Activated T-cell treated with anti-CD3 and anti-CD28 coated beads, Interleukin-2, amount 50 U/mL, for 24 hours (primary cell): Measurements from ENCODE around the gene RAE1.

Experiments used
- DNase-seq: peaks from one replicate; pipeline ENCODE4 v3.0.0-alpha.2; 2020
- H3K27ac Mint-ChIP-seq: 2 replicates; pipeline ENCODE4 v1.8.0; 2020; ENCODE audit warnings: mild to moderate bottlenecking, mixed read lengths
- H3K27me3 Mint-ChIP-seq: 2 replicates; pipeline ENCODE4 v1.8.0; 2020; ENCODE audit warnings: mixed read lengths
- H3K36me3 Mint-ChIP-seq: 2 replicates; pipeline ENCODE4 v1.8.0; 2020; ENCODE audit warnings: low read depth, mixed read lengths
- H3K4me1 Mint-ChIP-seq: 2 replicates; pipeline ENCODE4 v1.8.0; 2020; ENCODE audit warnings: low read depth, mixed read lengths
- H3K4me3 Mint-ChIP-seq: 2 replicates; pipeline ENCODE4 v1.8.0; 2020; ENCODE audit warnings: mild to moderate bottlenecking, moderate library complexity, mixed read lengths
- H3K9me3 Mint-ChIP-seq: 2 replicates; pipeline ENCODE4 v1.8.0; 2020; ENCODE audit warnings: mixed read lengths

RAE1 gene

DNA sequence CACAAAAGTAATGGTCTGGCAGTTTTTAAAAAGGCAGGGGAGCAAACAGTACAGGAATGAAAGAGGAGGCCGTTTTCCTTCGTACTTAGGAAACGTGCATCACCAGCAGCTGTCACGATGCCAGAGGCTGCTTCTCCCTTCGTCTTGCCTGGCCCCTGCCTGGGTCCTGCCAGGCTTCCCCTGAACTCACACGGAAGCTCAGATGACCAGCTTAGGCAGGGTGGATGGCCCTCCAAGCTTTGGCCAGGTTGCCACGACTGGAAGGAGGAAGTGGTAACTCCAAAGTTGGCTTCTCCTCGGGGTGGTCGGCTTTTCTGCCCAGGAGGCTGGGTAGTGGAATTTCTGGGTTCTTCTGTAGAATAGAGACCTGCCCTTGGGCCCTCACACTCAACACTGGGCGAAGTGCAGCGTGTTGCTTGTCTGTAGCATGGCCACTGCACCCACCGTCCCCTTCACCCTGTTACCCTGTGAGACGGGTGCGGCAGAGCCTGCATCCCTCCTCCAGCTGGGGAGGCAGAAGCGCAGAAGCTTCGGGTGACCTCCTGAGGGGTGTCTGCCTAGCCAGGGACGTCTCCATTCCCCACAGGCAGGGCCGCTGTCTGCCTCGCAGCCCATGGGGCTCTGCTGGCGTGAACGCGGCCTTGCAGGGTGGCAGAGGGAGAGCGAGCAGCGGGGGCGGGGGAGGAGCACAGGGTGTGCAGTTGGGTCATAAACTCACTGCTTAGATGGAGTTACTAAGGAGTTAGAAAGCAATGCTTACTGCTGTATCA, 21.7 kb downstream of the RAE1 start:
- no peak for DNase-seq
- H3K36me3 Mint-ChIP-seq, result peaks cover 100% of the 10 kb centered on the region
- H3K27me3 Mint-ChIP-seq, result no peaks in the 10 kb centered on the region
- no peak overlapping the region for H3K4me3 Mint-ChIP-seq
- H3K4me1 Mint-ChIP-seq, result peaks cover 21% of the 10 kb centered on the region
- no peaks in the 10 kb centered on the region for H3K9me3 Mint-ChIP-seq
- no peak overlapping the region for H3K27ac Mint-ChIP-seq

DNA sequence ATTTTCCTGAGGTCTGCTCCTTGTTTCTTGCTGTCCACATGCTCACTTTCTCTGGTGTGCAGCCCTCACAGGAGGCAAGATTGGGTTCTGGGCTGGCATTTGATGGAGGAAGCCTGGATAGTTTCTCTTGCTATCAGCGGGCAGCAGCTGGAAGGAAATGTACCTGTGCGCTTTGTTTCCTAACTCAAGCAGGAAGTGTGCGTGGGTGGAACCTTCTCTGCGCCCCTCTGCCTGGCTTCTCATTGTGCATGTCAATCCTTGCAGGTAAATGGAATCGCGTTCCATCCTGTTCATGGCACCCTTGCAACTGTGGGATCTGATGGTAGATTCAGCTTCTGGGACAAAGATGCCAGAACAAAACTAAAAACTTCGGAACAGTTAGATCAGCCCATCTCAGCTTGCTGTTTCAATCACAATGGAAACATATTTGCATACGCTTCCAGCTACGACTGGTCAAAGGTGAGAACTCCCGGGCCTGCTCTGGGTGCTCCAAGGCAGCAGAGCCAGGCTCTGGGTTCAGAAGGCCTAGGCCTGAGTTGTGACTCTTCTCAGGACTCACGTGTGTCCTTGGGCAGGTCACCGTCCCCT, 23.4 kb downstream of the RAE1 start:
- Mint-ChIP-seq H3K27ac (peak overlapping the region; percentile 84), H3K36me3 (peaks cover 100% of the 10 kb centered on the region), H3K4me3 (no peak overlapping the region), H3K4me1 (peaks cover 35% of the 10 kb centered on the region), H3K9me3 (no peaks in the 10 kb centered on the region), H3K27me3 (no peaks in the 10 kb centered on the region)
- no peak for DNase-seq

DNA sequence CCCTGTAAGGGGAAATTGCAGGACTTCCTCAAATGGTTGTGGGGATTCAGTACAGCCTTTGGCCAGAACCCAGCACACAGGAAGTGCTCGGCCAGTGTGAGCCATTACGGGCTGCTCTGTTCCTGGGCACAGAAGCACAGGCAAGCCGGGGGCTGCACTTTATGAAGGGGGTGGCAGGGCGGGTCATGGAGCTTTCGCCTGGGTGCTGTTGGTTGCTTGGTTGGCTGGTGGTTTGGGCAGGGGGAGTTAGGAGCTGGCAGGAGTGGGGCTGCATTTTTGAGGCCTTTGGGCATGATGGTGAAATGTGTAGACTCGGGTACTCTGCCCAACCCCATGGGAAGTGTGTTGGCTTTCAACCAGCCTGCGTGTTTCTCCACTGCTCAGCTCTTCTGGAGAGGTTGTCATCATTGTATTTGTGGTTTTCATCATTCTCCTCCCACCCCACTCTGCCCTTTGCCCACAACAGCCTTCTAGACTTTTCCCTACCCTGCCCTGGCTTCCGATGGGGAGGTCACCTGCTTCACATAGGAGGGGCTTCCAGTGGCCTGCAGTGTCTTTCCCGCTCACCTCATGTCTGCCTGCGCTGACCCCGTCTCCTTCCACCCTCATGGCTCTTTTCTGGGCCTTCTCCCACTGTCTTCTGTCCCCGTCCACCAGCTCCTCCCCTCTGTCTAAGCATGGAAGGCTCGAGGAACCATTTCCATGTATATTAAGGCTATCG, 24.0 kb downstream of the RAE1 start:
- Mint-ChIP-seq H3K27ac (peak overlapping the region; percentile 84), H3K4me1 (peaks cover 40% of the 10 kb centered on the region), H3K9me3 (no peaks in the 10 kb centered on the region), H3K36me3 (peaks cover 100% of the 10 kb centered on the region), H3K27me3 (no peaks in the 10 kb centered on the region), H3K4me3 (no peak overlapping the region)
- no peak for DNase-seq

DNA sequence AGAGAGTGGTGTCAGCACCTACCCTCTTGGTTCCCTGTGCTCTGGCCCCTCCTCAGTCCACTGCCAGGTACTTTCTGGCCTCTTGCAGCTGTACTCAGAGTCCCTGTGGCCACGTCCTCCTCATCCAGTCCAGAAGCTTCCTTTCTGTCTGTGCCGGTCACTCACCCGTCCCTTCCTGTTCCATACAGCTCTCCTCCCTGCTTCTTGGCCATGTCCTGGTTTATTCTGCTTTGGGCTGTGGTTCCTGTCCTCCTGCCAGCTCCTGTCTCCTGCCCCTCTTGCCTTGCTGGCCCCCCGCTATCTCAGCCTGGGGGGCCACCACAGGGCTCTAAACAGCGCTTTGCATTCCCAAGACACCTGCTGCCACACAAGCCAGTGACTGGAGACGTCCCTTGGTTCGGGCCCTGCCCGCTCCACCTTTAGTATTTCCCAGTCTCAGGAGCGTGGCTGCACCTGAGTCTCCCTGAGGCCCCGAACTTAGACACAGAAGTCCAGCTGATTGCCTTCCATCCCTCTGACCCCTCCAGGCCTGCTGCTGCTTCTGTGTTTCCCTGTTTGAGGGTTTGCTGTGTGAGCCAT, 24.7 kb downstream of the RAE1 start:
- peaks cover 100% of the 10 kb centered on the region for H3K36me3 Mint-ChIP-seq
- H3K4me3 Mint-ChIP-seq, result no peak overlapping the region

DNA sequence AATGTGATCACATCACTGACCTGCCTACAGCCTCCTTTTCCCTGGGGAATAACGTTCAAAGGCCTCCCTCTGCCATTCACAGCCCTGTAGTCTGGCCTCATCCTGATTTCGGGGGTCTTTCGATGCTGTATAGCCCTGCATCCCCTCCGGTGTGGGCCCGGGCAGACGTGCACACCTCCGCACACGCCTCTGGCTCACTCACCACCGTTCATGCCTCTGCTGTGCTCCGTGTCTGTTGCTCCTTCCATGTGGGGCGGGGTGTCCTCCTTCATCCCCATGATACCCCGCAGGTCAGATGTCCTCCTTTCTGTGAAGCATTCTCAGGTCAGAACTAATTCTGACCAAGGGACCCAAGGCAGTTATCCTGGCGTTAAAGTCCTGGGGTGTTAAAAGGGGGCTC, 26.3 kb downstream of the RAE1 start:
- no peaks in the 10 kb centered on the region for H3K27me3 Mint-ChIP-seq
- peak overlapping the region; percentile 55 for H3K27ac Mint-ChIP-seq
- peaks cover 98% of the 10 kb centered on the region for H3K36me3 Mint-ChIP-seq
- no peaks in the 10 kb centered on the region for H3K9me3 Mint-ChIP-seq
- peaks cover 49% of the 10 kb centered on the region for H3K4me1 Mint-ChIP-seq
- no peak overlapping the region for H3K4me3 Mint-ChIP-seq
- no peak for DNase-seq

More for the DNA sequence above, 24.7 kb downstream of the RAE1 start:
- DNase-seq, result no peak
- H3K27ac Mint-ChIP-seq, result peak overlapping the region; percentile 84
- H3K9me3 Mint-ChIP-seq, result no peaks in the 10 kb centered on the region
- no peaks in the 10 kb centered on the region for H3K27me3 Mint-ChIP-seq
- peaks cover 41% of the 10 kb centered on the region for H3K4me1 Mint-ChIP-seq

DNA sequence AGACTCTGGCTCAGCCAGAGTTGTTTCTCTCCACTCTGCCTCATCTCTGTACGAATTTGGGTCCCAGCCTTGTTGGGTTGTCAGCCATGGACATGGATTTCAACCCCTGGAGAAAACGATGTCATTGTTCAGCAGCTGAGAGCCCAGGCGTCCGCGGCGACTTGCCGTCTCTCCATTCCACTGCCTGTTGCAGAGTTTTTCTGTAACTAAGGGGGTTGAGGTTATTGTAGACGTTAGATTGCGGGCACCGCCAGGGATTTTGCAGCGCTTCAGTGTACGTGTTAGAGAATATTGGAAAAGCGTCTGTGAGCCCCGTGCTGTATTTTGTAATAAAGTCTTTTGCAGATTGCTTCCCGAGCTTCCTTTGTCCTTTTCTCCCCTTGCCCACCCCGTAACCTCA, 27.1 kb downstream of the RAE1 start:
- Mint-ChIP-seq H3K27me3 (no peaks in the 10 kb centered on the region), H3K9me3 (no peaks in the 10 kb centered on the region), H3K4me3 (no peak overlapping the region), H3K36me3 (peaks cover 96% of the 10 kb centered on the region), H3K27ac (peak overlapping the region; percentile 83), H3K4me1 (peaks cover 53% of the 10 kb centered on the region)
- no peak for DNase-seq

DNA sequence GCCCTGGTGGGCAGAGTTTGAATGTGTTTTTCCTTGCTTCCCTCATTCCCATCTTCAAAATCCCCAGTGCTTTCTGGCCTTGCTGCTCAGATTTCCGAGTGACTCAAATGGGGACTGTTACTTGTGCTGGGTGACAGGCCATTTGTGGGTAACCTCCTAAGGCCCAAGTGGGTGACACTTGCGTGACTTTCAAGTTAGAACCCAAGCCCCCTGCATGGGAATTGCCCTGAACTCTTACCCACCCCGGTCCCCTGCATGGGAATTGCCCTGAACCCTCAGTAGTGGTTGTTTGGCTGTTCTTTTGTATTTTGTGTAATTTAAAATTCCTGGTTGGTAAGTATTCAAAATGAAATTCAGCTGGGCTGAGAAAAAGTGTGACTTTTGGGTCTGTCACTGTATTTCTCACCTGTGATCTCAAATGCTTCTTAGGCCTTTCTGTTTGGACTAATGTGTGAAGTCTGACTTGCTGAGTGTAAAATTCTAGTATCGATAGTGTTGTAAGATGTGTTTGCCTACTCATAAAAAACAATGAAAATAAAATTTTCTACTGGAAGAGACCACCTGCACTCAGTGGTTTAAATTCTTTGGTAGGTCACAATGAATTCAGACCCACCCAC, 27.7 kb downstream of the RAE1 start:
- H3K9me3 Mint-ChIP-seq, result no peaks in the 10 kb centered on the region
- H3K27ac Mint-ChIP-seq, result peak overlapping the region; percentile 83
- no peak for DNase-seq
- H3K27me3 Mint-ChIP-seq, result no peaks in the 10 kb centered on the region
- no peak overlapping the region for H3K4me3 Mint-ChIP-seq
- peaks cover 49% of the 10 kb centered on the region for H3K4me1 Mint-ChIP-seq
- H3K36me3 Mint-ChIP-seq, result peaks cover 94% of the 10 kb centered on the region

DNA sequence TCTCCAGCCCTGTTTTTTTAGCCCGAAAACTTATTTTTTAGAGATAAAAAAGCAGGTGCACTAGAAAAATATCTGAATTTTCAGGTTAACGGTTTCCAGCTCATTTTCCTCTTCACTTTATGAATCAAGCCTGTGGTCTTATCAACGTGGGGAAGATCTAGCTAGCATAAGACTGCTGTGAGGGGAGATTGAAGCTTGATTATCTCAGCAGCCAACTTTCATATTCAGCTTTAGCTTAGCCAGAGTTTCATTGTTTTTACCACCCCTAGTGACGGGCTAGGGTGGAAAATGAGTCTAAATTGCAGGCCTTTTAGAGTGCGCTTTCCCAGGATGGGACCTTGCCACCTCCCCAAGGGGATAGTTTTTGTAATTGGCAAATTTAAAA, 28.2 kb downstream of the RAE1 start:
- Mint-ChIP-seq H3K4me1 (peaks cover 45% of the 10 kb centered on the region), H3K4me3 (no peak overlapping the region), H3K9me3 (no peaks in the 10 kb centered on the region), H3K27ac (peak overlapping the region; percentile 83), H3K27me3 (no peaks in the 10 kb centered on the region), H3K36me3 (peaks cover 94% of the 10 kb centered on the region)
- DNase-seq, result no peak

DNA sequence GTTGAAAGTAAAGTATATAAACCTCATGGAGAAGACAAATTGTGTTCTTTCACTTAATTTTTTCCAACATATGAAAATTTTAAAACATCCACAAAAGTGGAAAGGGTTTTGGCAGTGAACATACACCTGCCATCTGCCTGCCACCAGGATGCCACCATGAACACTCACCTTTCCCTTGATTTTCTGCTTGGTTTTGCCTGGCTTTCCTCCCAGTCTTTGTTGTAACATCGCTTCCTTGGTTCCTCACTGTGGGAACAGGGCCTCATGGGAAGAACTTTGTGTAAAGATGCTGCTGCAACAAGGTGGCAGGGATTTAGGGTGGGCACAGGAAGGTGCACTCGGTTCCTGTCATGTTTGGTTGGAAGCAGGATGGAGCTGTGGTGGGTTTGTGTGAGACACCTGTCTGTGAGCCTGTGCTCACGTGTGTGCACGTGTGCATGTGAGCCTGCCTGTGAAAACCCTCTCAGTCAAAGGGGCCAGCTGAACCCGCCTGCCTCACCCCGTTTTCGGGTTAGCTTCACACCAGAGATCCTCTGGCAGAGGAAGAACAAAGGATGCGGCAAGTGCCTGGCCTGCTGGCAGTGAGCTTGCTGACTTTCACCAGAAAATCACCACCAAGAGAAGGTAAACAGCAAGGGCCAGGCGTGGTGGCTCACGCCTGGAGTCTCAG, 29.2 kb downstream of the RAE1 start:
- no peak overlapping the region for H3K4me3 Mint-ChIP-seq
- H3K4me1 Mint-ChIP-seq, result peaks cover 41% of the 10 kb centered on the region
- no peak for DNase-seq
- peak overlapping the region; percentile 83 for H3K27ac Mint-ChIP-seq
- H3K36me3 Mint-ChIP-seq, result peaks cover 93% of the 10 kb centered on the region
- no peaks in the 10 kb centered on the region for H3K27me3 Mint-ChIP-seq
- no peaks in the 10 kb centered on the region for H3K9me3 Mint-ChIP-seq

DNA sequence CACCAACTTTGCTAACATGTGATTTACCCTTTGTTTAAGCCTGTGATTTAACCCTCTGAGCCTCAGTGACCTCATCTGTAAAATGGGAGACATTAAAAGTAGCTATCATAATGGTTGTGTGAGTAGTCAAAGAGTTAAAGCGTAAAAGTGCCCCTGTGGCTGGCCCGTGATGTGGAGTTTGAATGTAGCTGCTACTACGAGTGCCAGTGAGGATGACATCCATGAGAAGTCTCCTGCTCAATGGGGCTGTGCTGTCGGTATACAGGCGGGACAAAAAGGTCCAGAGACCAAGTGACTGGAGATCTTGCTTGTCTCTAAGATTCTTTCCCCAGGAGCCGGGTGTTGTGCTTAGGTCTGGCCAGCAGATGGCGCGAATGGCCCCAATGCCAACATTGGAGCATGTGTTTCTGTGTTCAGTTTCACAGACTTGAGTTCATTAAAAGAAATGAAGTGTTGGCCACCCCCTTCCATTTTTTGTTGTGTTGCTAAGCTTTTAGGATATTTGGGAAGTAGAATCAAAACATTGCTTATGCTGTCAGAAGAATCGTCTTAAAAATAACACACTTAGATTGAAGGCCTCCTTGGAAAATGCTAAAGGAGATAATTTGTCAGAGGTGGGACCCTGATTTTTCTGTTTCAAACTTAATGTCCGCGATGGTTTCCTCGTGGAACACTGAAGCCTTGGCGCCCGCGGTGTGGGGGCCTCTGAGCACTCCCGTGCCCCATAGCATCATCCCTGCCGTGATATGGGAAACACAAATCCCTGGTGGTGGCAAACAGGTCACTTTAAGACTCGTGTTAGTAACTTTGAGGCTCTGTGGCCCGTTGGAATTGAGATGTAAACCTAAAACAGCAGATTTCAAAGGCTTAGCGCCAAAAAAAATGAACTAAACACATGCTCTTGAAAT, 30.8 kb downstream of the RAE1 start:
- Mint-ChIP-seq H3K36me3 (peaks cover 82% of the 10 kb centered on the region), H3K4me3 (no peak overlapping the region), H3K27me3 (no peaks in the 10 kb centered on the region), H3K27ac (peak overlapping the region; percentile 36), H3K9me3 (no peaks in the 10 kb centered on the region), H3K4me1 (peaks cover 41% of the 10 kb centered on the region)
- DNase-seq, result peak; percentile 89

DNA sequence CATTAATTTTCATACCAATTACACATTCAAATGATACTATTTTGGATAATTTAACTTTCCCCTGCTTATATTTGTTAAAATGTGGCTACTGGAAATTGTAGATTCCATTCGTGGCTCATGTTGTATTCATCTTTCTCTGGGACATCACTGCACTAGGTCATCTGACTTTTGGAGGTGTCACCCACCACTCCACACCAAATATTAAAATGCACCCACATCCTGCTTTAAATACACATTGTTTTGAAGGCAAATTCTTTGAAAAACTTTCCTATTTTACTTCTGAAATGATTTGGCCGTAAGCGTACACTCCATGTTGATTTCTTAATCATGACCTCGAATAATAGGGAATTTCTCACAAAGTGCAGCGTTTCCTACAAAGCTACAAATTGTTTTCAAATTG, 31.5 kb downstream of the RAE1 start:
- no peaks in the 10 kb centered on the region for H3K27me3 Mint-ChIP-seq
- H3K27ac Mint-ChIP-seq, result peak overlapping the region; percentile 36
- no peaks in the 10 kb centered on the region for H3K9me3 Mint-ChIP-seq
- peaks cover 75% of the 10 kb centered on the region for H3K36me3 Mint-ChIP-seq
- no peak overlapping the region for H3K4me3 Mint-ChIP-seq
- peaks cover 37% of the 10 kb centered on the region for H3K4me1 Mint-ChIP-seq
- DNase-seq, result no peak

DNA sequence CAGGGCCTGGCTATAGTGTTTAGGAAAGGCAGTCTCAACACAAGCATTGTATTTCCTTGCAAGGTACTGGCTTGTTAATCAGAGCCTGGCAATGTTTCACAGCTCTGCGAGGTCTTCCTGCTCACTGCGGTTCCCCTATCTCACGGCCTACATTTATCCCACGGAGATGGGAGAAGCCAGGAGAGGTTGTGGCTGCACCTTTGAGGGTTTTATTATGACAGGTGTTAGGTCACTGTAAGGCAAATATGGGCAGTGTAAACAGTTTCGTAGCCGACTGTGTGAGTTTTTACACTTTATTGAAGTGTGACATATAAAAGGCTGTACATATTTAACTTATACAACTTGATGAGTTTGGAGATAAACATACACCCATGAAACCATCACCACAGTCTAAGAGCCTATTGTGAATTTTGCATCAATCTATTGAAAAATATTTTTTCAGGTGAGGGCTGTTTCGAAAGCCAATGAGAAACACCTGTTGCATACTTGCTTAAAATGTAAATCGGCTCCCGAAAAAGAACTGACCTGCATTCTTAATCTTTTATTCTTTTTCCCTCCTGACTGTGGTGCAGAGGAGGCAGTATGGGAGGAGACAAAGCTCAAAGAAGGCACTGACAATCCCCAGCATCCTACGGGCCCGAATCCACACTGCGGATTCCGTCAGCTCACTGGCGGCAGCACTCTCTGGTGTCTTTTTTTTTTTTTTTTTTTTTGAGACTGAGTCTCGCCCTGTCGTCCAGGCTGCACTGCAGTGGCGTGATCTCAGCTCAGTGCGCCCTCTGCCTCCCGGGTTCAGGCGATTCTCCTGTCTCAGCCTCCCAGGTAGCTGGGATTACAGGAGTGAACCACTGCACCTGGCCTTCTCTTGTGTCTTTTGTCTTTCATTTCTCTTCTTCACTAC, 32.6 kb downstream of the RAE1 start:
- no peak for DNase-seq
- peaks cover 64% of the 10 kb centered on the region for H3K36me3 Mint-ChIP-seq
- H3K4me3 Mint-ChIP-seq, result no peak overlapping the region
- no peaks in the 10 kb centered on the region for H3K9me3 Mint-ChIP-seq
- peak overlapping the region; percentile 26 for H3K27ac Mint-ChIP-seq
- peaks cover 31% of the 10 kb centered on the region for H3K4me1 Mint-ChIP-seq
- H3K27me3 Mint-ChIP-seq, result no peaks in the 10 kb centered on the region
